ENCODE measurements around the gene NID2. TPM values are rescaled to one million over a fixed set of nuclear protein-coding genes. Genes with fewer than 3 reads are reported as not detected.

NID2 gene
- total RNA-seq, 2 experiments from 2014 or later, result not detected

DNA sequence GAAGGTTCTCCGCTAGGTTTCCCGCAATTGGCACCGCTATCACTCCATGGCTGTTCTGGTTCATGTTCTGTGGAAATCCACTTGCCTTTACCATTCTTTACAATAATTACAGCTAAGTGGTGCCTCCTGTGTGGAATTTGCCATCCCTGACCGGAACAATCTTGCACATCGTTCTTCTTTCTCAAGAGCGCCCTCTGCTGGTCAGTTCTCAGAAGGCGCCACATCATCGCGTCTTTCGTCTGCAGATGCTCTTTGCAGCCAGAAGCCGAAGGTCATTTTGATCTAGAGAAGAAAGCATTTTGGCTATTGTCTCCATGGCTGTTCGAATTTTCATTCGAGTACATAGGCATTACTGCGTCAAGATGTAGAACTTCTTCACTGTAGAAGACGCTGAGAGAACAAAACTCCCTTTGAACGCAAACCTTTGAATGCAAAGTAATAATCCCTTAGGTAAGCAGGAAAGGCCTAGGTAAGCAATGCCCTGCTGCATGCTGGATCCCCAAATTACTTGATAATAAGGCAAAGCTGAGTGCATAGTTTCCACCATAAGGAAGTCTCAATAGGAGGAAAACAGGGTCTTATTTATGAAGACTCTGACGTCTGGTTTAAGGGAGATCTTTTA, 89.7 kb downstream of the NID2 start:
- CTCF ChIA-PET, result interaction anchor here (0.7 to 5.6 kb wide), 55 partner anchors 9 to 1343 kb away, joined by 3 to 30 read pairs (median 4); partner anchors contain the start of gene GNG2

DNA sequence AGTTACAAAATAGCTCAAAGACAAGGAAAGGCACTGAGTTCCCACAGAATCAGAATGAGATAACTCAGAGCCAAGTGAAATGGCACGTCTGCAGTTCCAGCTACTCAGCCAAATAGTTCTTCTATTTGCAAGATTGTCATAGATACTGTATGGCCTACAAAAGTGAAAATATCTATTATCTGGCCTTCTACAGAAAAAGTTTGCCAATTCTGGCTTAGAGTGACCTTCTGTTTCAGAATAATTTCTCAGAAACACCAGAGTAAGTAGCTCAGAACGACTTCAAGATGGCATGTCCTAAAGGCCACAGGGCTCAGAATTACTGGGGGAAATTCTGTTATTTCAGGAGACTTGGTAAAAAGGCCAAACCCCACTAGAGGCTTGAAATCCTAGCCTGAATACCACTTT, 90.2 kb downstream of the NID2 start:
- H3K4me1 Mint-ChIP-seq (ENCODE audit: low read depth), result peaks cover 10% of the 10 kb centered on the region
- CTCF ChIA-PET, result interaction anchor here (0.7 to 5.6 kb wide), 56 partner anchors 8 to 1344 kb away, joined by 3 to 30 read pairs (median 4); partner anchors contain the start of gene GNG2
- H3K36me3 Mint-ChIP-seq, result no peaks in the 10 kb centered on the region
- no peak for DNase-seq
- POLR2A ChIA-PET, result no interaction called here
- H3K27ac Mint-ChIP-seq, result no peak overlapping the region
- H3K9me3 Mint-ChIP-seq, result no peaks in the 10 kb centered on the region
- no peaks in the 10 kb centered on the region for H3K27me3 Mint-ChIP-seq
- no peak overlapping the region for H3K4me3 Mint-ChIP-seq
- intact Hi-C loops (cut with micrococcal nuclease), result loop anchor here (1.0 to 2.0 kb wide), 3 partner anchors 109 to 198 kb away; no protein-coding TSS in a partner anchor

More for the DNA sequence above, 89.7 kb downstream of the NID2 start:
- intact Hi-C loops (cut with micrococcal nuclease), result loop anchor here (1.0 to 2.0 kb wide), 3 partner anchors 110 to 198 kb away; no protein-coding TSS in a partner anchor
- Mint-ChIP-seq H3K9me3 (no peaks in the 10 kb centered on the region), H3K27ac (no peak overlapping the region), H3K36me3 (no peaks in the 10 kb centered on the region), H3K27me3 (no peaks in the 10 kb centered on the region), H3K4me3 (no peak overlapping the region), H3K4me1 (ENCODE audit: low read depth) (peaks cover 10% of the 10 kb centered on the region)
- POLR2A ChIA-PET, result interaction anchor here (0.9 kb wide), 1 partner anchor 14 kb away, joined by 3 read pairs; no protein-coding TSS in a partner anchor
- peak; percentile 88 for DNase-seq

DNA sequence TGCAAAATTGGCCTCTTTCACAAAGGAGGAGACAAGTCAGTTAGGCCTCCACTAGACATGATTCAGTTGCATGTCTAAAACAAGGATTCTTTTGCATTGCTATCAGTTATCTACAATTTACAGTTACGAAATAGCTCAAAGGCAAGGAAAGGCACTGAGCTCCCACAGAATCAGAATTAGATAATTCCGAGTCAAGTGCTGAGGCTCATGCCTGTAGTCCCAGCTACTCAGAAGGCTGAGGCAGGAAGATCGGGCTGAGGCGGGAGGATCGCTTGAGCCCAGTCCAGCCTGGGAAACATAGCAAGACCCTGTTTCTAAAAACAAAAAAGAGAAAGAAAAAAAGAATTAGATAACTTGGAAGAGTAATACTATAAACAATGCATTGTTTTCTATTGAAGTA, 91.8 kb downstream of the NID2 start:
- ChIA-PET POLR2A (no interaction called here), CTCF (interaction anchor here (0.8 to 3.6 kb wide), 7 partner anchors 9 to 424 kb away, joined by 3 to 15 read pairs (median 5); no protein-coding TSS in a partner anchor)
- Mint-ChIP-seq H3K27ac (no peak overlapping the region), H3K9me3 (no peaks in the 10 kb centered on the region), H3K36me3 (no peaks in the 10 kb centered on the region), H3K4me1 (ENCODE audit: low read depth) (peaks cover 10% of the 10 kb centered on the region), H3K27me3 (no peaks in the 10 kb centered on the region), H3K4me3 (no peak overlapping the region)
- DNase-seq, result no peak
- intact Hi-C loops (cut with micrococcal nuclease), result no loop called here

DNA sequence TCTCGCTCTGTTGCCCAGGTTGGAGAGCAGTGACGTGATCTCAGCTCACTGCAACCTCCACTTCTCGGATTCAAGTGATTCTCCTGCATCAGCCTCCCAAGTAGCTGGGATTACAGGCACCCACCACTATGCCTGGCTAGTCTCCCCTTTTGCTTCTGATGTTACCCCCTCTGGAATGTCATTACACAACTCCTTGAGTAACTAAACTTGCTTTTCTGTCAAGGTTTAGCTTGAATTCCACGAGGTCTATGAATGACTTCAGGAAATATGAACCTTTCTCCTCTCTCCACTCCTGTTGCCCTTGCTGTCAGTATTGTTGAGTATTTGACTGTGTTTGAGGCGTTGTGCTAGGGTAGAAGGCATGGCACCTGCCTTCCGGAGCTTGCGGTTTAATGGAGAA, 96.3 kb downstream of the NID2 start:
- H3K4me1 Mint-ChIP-seq (ENCODE audit: low read depth), result no peaks in the 10 kb centered on the region
- no peaks in the 10 kb centered on the region for H3K9me3 Mint-ChIP-seq
- no peak overlapping the region for H3K4me3 Mint-ChIP-seq
- no peak for DNase-seq
- no peaks in the 10 kb centered on the region for H3K27me3 Mint-ChIP-seq
- intact Hi-C loops (cut with micrococcal nuclease), result no loop called here
- H3K36me3 Mint-ChIP-seq, result peaks cover 4% of the 10 kb centered on the region
- ChIA-PET POLR2A (no interaction called here), CTCF (no interaction called here)
- H3K27ac Mint-ChIP-seq, result no peak overlapping the region

DNA sequence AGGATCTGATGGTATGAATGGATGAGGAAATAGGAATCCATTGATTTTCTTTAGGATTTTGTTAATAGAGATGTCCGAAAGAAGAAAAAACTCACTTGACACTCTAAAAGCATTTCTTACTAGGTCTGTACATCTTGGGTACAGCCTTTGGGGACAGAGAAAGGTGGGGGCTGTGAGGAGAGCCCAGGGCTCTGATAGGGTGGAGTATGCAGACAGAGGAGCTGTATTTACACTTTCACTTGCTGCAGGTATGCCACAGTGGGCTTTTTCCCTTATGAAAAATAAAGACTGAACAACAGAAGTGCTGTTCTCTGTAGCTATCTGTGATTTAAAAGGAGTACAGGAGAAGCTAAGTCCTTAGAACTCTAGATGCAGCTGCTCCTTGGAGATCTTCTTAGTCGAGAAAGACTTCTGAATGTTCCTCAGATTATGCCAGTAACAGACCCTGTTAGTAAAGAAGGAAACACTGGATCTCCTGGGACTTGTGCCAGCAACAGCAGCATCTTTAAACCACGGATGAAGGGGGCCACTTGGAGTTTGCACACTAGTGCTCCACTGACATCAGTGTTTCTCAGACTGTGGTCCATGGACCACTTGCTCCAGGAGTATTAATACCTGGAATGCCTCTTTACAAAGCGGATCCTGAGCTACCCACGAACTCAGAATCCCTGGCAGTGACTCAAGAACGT, 98.9 kb downstream of the NID2 start:
- Mint-ChIP-seq H3K4me3 (no peak overlapping the region), H3K4me1 (ENCODE audit: low read depth) (no peaks in the 10 kb centered on the region), H3K27me3 (no peaks in the 10 kb centered on the region), H3K9me3 (no peaks in the 10 kb centered on the region), H3K36me3 (peaks cover 7% of the 10 kb centered on the region), H3K27ac (no peak overlapping the region)
- CTCF ChIA-PET, result interaction anchor here (1.2 kb wide), 1 partner anchor 9 kb away, joined by 4 read pairs; no protein-coding TSS in a partner anchor
- POLR2A ChIA-PET, result no interaction called here
- intact Hi-C loops (cut with micrococcal nuclease), result no loop called here
- DNase-seq, result no peak

DNA sequence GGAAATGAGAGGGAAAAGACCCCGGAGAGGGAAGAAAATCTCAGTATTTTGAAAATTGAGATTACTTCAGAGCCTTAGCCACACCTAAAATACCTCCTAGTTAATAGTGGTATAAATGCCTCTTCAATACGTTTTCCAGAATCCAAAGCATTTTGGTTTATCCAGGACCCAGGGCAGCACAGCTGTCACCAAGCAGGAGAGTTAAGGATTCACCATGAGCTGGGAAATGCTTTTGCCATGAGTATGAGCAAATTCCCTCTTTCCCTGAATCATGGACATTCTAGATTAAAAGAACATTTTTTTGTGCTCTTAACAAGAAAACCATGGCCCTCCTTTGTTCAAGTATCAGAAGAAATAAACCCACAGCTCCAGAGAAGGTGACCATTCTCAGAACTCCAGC, 101.3 kb downstream of the NID2 start:
- Mint-ChIP-seq H3K27ac (peak overlapping the region; percentile 14), H3K36me3 (peaks cover 11% of the 10 kb centered on the region), H3K9me3 (no peaks in the 10 kb centered on the region)

GRCh38 chr14:51963286-51963685, 105.6 kb downstream of the NID2 start:
- Mint-ChIP-seq H3K9me3 (peaks cover 20% of the 10 kb centered on the region), H3K4me1 (ENCODE audit: low read depth) (peaks cover 40% of the 10 kb centered on the region), H3K27ac (no peak overlapping the region), H3K4me3 (no peak overlapping the region), H3K36me3 (peaks cover 31% of the 10 kb centered on the region), H3K27me3 (no peaks in the 10 kb centered on the region)
- ChIA-PET POLR2A (interaction anchor here (0.9 kb wide), 1 partner anchor 50 kb away, joined by 3 read pairs; no protein-coding TSS in a partner anchor), CTCF (interaction anchor here (1.1 to 3.3 kb wide), 2 partner anchors 16 to 19 kb away, joined by 4 to 13 read pairs; no protein-coding TSS in a partner anchor)
- intact Hi-C loops (cut with micrococcal nuclease), result no loop called here
- DNase-seq, result no peak

More for the DNA sequence above, 101.3 kb downstream of the NID2 start:
- no peak for DNase-seq
- no peaks in the 10 kb centered on the region for H3K27me3 Mint-ChIP-seq
- peaks cover 12% of the 10 kb centered on the region for H3K4me1 Mint-ChIP-seq (ENCODE audit: low read depth)
- H3K4me3 Mint-ChIP-seq, result no peak overlapping the region
- ChIA-PET POLR2A (no interaction called here), CTCF (interaction anchor here (2.3 kb wide), 1 partner anchor 11 kb away, joined by 15 read pairs; no protein-coding TSS in a partner anchor)
- intact Hi-C loops (cut with micrococcal nuclease), result no loop called here

DNA sequence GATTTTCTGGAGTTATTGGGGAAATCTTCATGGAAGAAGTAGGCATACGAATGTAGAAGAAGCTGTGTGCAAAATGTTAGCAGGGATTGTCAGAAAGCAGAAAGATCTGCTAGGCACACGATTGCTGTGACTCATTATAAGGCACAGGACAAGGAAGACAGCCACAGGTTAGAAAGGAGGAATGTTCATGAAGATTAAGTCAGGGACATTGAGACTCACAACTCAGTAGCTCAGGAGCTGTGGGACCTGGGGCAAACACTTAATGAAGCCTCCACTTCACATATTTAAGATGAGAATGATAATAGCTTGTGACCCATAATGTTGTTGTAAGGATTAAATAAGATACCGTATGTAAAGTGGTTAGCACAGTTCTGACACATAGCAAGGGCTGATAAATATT, 106.1 kb downstream of the NID2 start:
- H3K27me3 Mint-ChIP-seq, result no peaks in the 10 kb centered on the region
- peaks cover 23% of the 10 kb centered on the region for H3K9me3 Mint-ChIP-seq
- intact Hi-C loops (cut with micrococcal nuclease), result no loop called here
- ChIA-PET CTCF (interaction anchor here (1.1 to 3.3 kb wide), 2 partner anchors 16 to 20 kb away, joined by 4 to 13 read pairs; no protein-coding TSS in a partner anchor), POLR2A (interaction anchor here (0.9 kb wide), 1 partner anchor 50 kb away, joined by 3 read pairs; no protein-coding TSS in a partner anchor)
- no peak overlapping the region for H3K4me3 Mint-ChIP-seq
- H3K4me1 Mint-ChIP-seq (ENCODE audit: low read depth), result peaks cover 43% of the 10 kb centered on the region
- no peak for DNase-seq
- peak overlapping the region; percentile 15 for H3K27ac Mint-ChIP-seq
- H3K36me3 Mint-ChIP-seq, result peaks cover 36% of the 10 kb centered on the region

DNA sequence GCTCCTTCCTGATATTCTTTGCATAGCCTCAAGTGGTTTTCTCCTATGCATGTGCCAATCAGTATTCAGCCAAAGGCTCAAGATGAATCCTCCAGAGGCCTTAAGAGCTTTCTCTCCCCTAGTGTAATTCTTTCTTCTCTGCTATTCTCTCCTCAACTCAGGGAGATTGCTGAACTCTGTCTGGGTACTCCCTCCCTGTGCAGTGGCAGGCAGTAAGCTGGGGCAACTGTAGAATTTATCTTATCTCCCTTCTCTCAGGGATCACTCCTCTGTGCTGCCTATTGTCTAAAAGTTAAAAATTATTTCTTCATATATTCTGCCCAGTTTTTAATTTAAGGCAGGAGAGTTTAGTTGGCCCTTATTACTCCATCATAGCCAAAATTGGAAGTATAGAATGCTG, 108.0 kb downstream of the NID2 start:
- H3K4me3 Mint-ChIP-seq, result no peak overlapping the region
- H3K36me3 Mint-ChIP-seq, result peaks cover 53% of the 10 kb centered on the region
- ChIA-PET CTCF (no interaction called here), POLR2A (no interaction called here)
- intact Hi-C loops (cut with micrococcal nuclease), result no loop called here
- peaks cover 29% of the 10 kb centered on the region for H3K9me3 Mint-ChIP-seq
- H3K27me3 Mint-ChIP-seq, result no peaks in the 10 kb centered on the region
- no peak for DNase-seq
- H3K27ac Mint-ChIP-seq, result no peak overlapping the region
- H3K4me1 Mint-ChIP-seq (ENCODE audit: low read depth), result peaks cover 43% of the 10 kb centered on the region

- Mint-ChIP-seq H3K4me3 (no peak overlapping the region), H3K36me3 (peaks cover 55% of the 10 kb centered on the region), H3K4me1 (ENCODE audit: low read depth) (peaks cover 43% of the 10 kb centered on the region), H3K9me3 (peaks cover 29% of the 10 kb centered on the region), H3K27me3 (no peaks in the 10 kb centered on the region), H3K27ac (no peak overlapping the region)
- DNase-seq, result no peak
- intact Hi-C loops (cut with micrococcal nuclease), result no loop called here
- POLR2A ChIA-PET, result no interaction called here
- CTCF ChIA-PET, result interaction anchor here (1.1 kb wide), 1 partner anchor 18 kb away, joined by 4 read pairs; no protein-coding TSS in a partner anchor
These were observed 108.9 kb downstream of the NID2 start for GRCh38 chr14:51959928-51960327.

DNA sequence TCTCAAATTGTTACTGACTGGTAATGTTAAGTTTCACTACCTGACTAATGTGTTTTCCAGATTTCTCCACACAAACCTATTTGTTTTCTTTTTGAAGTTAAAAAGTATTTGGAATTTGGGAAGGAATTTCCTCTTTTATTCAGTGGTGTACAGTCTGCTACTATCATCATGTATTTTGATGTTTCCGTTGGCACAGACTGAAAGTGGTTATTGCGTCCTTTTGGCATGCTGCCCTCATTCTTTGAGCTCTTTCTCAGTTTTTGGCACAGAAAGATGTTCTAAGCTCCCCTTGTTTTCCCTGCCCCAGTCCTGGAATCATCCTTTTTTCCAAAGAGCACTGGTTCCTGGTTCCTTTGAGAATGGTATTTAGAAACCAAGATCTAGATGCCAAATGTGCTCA, 110.9 kb downstream of the NID2 start:
- Mint-ChIP-seq H3K9me3 (peaks cover 29% of the 10 kb centered on the region), H3K4me1 (ENCODE audit: low read depth) (peaks cover 35% of the 10 kb centered on the region), H3K27ac (no peak overlapping the region), H3K36me3 (peaks cover 64% of the 10 kb centered on the region), H3K4me3 (no peak overlapping the region), H3K27me3 (no peaks in the 10 kb centered on the region)
- intact Hi-C loops (cut with micrococcal nuclease), result no loop called here
- DNase-seq, result no peak
- POLR2A ChIA-PET, result no interaction called here
- CTCF ChIA-PET, result interaction anchor here (1.2 to 1.4 kb wide), 2 partner anchors 21 to 181 kb away, joined by 4 to 5 read pairs; no protein-coding TSS in a partner anchor
